PC-3 (cell line): ENCODE results near the gene DOK3. TPM values are rescaled to one million over a fixed set of nuclear protein-coding genes. Genes with fewer than 3 reads are reported as not detected.

Experiments
- ATAC-seq: fragments of 200-7000 bp; cut with Tn5 transposase; 2 replicates; pipeline ENCODE4 v1.9.1; 2020; ENCODE audit warnings: mild to moderate bottlenecking, moderate library complexity
- BruUV-seq: library from RNA; stranded (reverse); fragments of 400-500 nt; replicated peaks from 2 replicates; lab custom pipeline; 2021; lab: Mats Ljungman, UMichigan
- CTCF ChIA-PET: fragments of 300-600 bp; sonication (Branson Sonifier 250); formaldehyde crosslinking; loops from one replicate; lab custom pipeline; 2022; ENCODE audit warnings: antibody characterized with exemption; lab: Charles Lee
- POLR2A ChIA-PET: fragments of 300-600 bp; sonication (Branson Sonifier 250); formaldehyde crosslinking; loops from one replicate; lab custom pipeline; 2022; ENCODE audit warnings: antibody characterized with exemption; ENCODE audit not compliant: unreplicated experiment; lab: Charles Lee
- DNase-seq: peaks from one replicate; pipeline ENCODE4 v3.0.0-alpha.2; 2015
- H2AFZ ChIP-seq: fragments of 300-600 bp; sonication (generic); 2 replicates; pipeline ENCODE4 v1.6.0; 2016; ENCODE audit warnings: antibody characterized with exemption, low read length
- H3F3A ChIP-seq: fragments of 300-600 bp; sonication (generic); one replicate; pipeline ENCODE4 v1.6.0; 2017; ENCODE audit warnings: antibody characterized with exemption, low read length, control low read depth, mild to moderate bottlenecking; ENCODE audit not compliant: unreplicated experiment
- H3K27ac ChIP-seq: fragments of 300-600 bp; sonication (generic); 2 replicates; pipeline ENCODE4 v1.5.1; 2016; ENCODE audit warnings: mild to moderate bottlenecking, low read length
- H3K27me3 ChIP-seq: fragments of 300-600 bp; sonication (generic); 2 replicates; pipeline ENCODE4 v1.6.1; 2016; ENCODE audit warnings: low read length, mixed read lengths
- H3K36me3 ChIP-seq: fragments of 300-600 bp; sonication (generic); 2 replicates; pipeline ENCODE4 v1.6.1; 2016; ENCODE audit warnings: low read depth, mixed run types, low read length, mixed read lengths
- H3K4me1 ChIP-seq: fragments of 300-600 bp; sonication (generic); 2 replicates; pipeline ENCODE4 v1.5.1; 2016; ENCODE audit warnings: low read length; ENCODE audit not compliant: insufficient read depth
- H3K4me2 ChIP-seq: fragments of 300-600 bp; sonication (generic); 2 replicates; pipeline ENCODE4 v1.6.0; 2016; ENCODE audit warnings: low read length
- H3K4me3 ChIP-seq: fragments of 300-600 bp; sonication (generic); 2 replicates; pipeline ENCODE4 v1.5.1; 2016; ENCODE audit warnings: mild to moderate bottlenecking, low read length, mixed read lengths
- H3K79me2 ChIP-seq: fragments of 300-600 bp; sonication (generic); 2 replicates; pipeline ENCODE4 v1.6.1; 2017; ENCODE audit warnings: low read length, mixed read lengths
- H3K9ac ChIP-seq: fragments of 300-600 bp; sonication (generic); 2 replicates; pipeline ENCODE4 v1.6.0; 2016; ENCODE audit warnings: mild to moderate bottlenecking, low read length
- H3K9me2 ChIP-seq: fragments of 300-600 bp; sonication (generic); replicated peaks from 2 replicates; pipeline ENCODE4 v1.6.1; 2016; ENCODE audit warnings: mixed run types, low read length, mixed read lengths
- H3K9me3 ChIP-seq: fragments of 300-600 bp; sonication (generic); 2 replicates; pipeline ENCODE4 v1.6.1; 2016; ENCODE audit warnings: low read length, mixed read lengths
- H4K20me1 ChIP-seq: fragments of 300-600 bp; sonication (generic); 2 replicates; pipeline ENCODE4 v1.6.1; 2016; ENCODE audit warnings: low read length, mixed read lengths
- CTCF ChIP-seq: fragments of 300-600 bp; sonication (generic); conservative IDR thresholded peaks from 2 replicates; pipeline ENCODE4 v1.5.1; 2017; ENCODE audit warnings: antibody characterized with exemption, low read depth, mild to moderate bottlenecking, low read length
- EZH2 ChIP-seq: fragments of 300-600 bp; sonication (generic); IDR thresholded peaks from one replicate; pipeline ENCODE4 v1.6.1; 2017; ENCODE audit warnings: antibody characterized with exemption, mild to moderate bottlenecking, low read length; ENCODE audit not compliant: unreplicated experiment
- EZH2phosphoT487 ChIP-seq: fragments of 300-600 bp; sonication (generic); IDR thresholded peaks from 2 replicates; pipeline ENCODE4 v1.6.1; 2018; ENCODE audit warnings: mild to moderate bottlenecking, antibody characterized with exemption, low read length, borderline replicate concordance
- intact Hi-C: fragments of 100-400 bp; cut with micrococcal nuclease; formaldehyde crosslinking; loops from 2 replicates; pipeline ENCODE4 v1.9.0; 2023
- total RNA-seq: library from RNA; depleted of rRNA; stranded (reverse); fragments of >200 nt; gene quantifications from 2 replicates; pipeline ENCODE4 v1.2.3, GENCODE V29; 2014

Gene DOK3
- total RNA-seq, 1 experiment from 2014 or later = 6.2 TPM

GRCh38 chr5:177531209-177531940, 21.7 kb upstream of the DOK3 start:
- H3K4me1 ChIP-seq = peaks cover 11% of the 10 kb centered on the region
- peak overlapping the region; percentile 68 for H3K27ac ChIP-seq
- no peak for TF ChIP-seq CTCF
- TF ChIP-seq EZH2 = no peak
- no peak for TF ChIP-seq EZH2phosphoT487
- no peak overlapping the region for H2AFZ ChIP-seq
- no peak for ATAC-seq
- H3K79me2 ChIP-seq = no peaks in the 10 kb centered on the region
- CTCF ChIA-PET = no interaction called here
- H3K4me3 ChIP-seq = no peak overlapping the region
- H3K9me2 ChIP-seq = no peaks in the 10 kb centered on the region
- intact Hi-C loops = no loop called here
- peak; percentile 60 for DNase-seq
- H3K4me2 ChIP-seq = no peak overlapping the region
- peak overlapping the region; percentile 33; the same call in 1 of the 2 replicates for H3K9ac ChIP-seq
- peaks cover 24% of the 10 kb centered on the region; the same call in 1 of the 2 replicates for H3K36me3 ChIP-seq
- H3K9me3 ChIP-seq = no peaks in the 10 kb centered on the region
- H3K27me3 ChIP-seq = no peaks in the 10 kb centered on the region
- H4K20me1 ChIP-seq = no peaks in the 10 kb centered on the region
- no TSS peak for BruUV-seq
- H3F3A ChIP-seq = no peaks in the 10 kb centered on the region
- POLR2A ChIA-PET = no interaction called here

GRCh38 chr5:177530638-177531037, 21.0 kb upstream of the DOK3 start:
- H4K20me1 ChIP-seq = no peaks in the 10 kb centered on the region
- TF ChIP-seq CTCF (no peak), EZH2 (no peak), EZH2phosphoT487 (no peak)

More at GRCh38 chr5:177530638-177531037, 21.0 kb upstream of the DOK3 start:
- no peaks in the 10 kb centered on the region for H3K27me3 ChIP-seq
- H3F3A ChIP-seq = no peaks in the 10 kb centered on the region
- H3K4me3 ChIP-seq = no peak overlapping the region
- CTCF ChIA-PET = no interaction called here
- intact Hi-C loops = no loop called here
- no peak overlapping the region for H3K9ac ChIP-seq
- no peaks in the 10 kb centered on the region for H3K79me2 ChIP-seq
- H3K4me2 ChIP-seq = no peak overlapping the region
- H3K36me3 ChIP-seq = peaks cover 20% of the 10 kb centered on the region; the same call in 1 of the 2 replicates
- no peak for DNase-seq
- ATAC-seq = no peak
- peaks cover 11% of the 10 kb centered on the region for H3K4me1 ChIP-seq
- no peak overlapping the region for H2AFZ ChIP-seq
- POLR2A ChIA-PET = no interaction called here
- no peaks in the 10 kb centered on the region for H3K9me3 ChIP-seq
- no TSS peak for BruUV-seq
- H3K9me2 ChIP-seq = no peaks in the 10 kb centered on the region
- peak overlapping the region; percentile 68; the same call in 1 of the 2 replicates for H3K27ac ChIP-seq
